Measurements from ENCODE around the gene MEF2A. TPM values are rescaled to one million over a fixed set of nuclear protein-coding genes. Genes with fewer than 3 reads are reported as not detected.

MEF2A gene
- total RNA-seq, 1 experiment from 2014 or later: 29.6 TPM

DNA sequence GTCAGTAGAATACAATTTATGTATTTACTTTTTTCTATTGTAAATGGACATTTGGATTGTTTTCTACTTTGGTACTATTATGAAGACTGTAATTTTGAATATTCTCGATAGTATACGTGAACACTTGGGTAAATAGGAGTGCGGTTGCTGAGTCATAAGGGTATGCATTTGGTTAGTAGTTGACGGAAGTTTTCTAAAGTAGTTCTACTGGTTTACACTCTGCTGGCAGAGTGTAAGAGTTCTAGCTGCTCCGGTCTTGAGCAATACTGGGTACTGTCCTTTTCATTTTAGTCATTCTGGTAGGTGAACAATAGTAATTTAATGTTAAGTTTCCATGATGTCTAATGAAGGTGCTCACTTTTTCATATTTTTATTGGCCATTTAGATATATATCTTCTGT is 70.0 kb downstream of the MEF2A start:
- Histone ChIP-seq H3K4me3 (replicated peaks in 1 of 2; ENCODE audit: low read depth in 1 of 2, low read length in 2 of 2) (no peak overlapping the region), H3K27ac (ENCODE audit: low read depth, low read length) (no peak overlapping the region), H3K9me3 (ENCODE audit: control insufficient read depth in 1 of 2, insufficient read depth in 1 of 2, low read depth in 1 of 2, low read length in 2 of 2) (peaks cover 6 to 7% of the 10 kb centered on the region in 2 experiments; a peak in 2 of 4 replicates), H3K4me1 (ENCODE audit: control insufficient read depth in 1 of 2, insufficient read depth in 2 of 2, low read length in 2 of 2) (no peaks in the 10 kb centered on the region), H3K4me2 (ENCODE audit: low read length) (no peak overlapping the region), H2AFZ (ENCODE audit: low read depth, low read length, poor library complexity, severe bottlenecking) (no peak overlapping the region), H3K9ac (ENCODE audit: low read length) (no peak overlapping the region), H3K27me3 (ENCODE audit: insufficient read depth, low read length) (no peaks in the 10 kb centered on the region), H3K9me2 (ENCODE audit: insufficient read depth) (no peaks in the 10 kb centered on the region), H4K20me1 (ENCODE audit: insufficient read depth) (peaks cover 4% of the 10 kb centered on the region; the same call in 1 of the 2 replicates), H3K36me3 (ENCODE audit: control insufficient read depth in 1 of 2, insufficient read depth in 2 of 2, low read length in 2 of 2) (peaks cover 2 to 5% of the 10 kb centered on the region in 2 experiments; a peak in 1 of 4 replicates), H3K79me2 (ENCODE audit: insufficient read depth, low read length) (peaks cover 32% of the 10 kb centered on the region)
- CTCF ChIA-PET: no interaction called here
- intact Hi-C loops (cut with micrococcal nuclease): no loop called here
- POLR2A ChIA-PET: no interaction called here
- TF ChIP-seq, protein P1, sequence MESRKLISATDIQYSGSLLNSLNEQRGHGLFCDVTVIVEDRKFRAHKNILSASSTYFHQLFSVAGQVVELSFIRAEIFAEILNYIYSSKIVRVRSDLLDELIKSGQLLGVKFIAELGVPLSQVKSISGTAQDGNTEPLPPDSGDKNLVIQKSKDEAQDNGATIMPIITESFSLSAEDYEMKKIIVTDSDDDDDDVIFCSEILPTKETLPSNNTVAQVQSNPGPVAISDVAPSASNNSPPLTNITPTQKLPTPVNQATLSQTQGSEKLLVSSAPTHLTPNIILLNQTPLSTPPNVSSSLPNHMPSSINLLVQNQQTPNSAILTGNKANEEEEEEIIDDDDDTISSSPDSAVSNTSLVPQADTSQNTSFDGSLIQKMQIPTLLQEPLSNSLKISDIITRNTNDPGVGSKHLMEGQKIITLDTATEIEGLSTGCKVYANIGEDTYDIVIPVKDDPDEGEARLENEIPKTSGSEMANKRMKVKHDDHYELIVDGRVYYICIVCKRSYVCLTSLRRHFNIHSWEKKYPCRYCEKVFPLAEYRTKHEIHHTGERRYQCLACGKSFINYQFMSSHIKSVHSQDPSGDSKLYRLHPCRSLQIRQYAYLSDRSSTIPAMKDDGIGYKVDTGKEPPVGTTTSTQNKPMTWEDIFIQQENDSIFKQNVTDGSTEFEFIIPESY (IDR thresholded peaks at IDR 0.05; ENCODE audit: extremely low read depth, insufficient replicate concordance, low read length): no peak
- TF ChIP-seq FOSL1 (IDR thresholded peaks at IDR 0.05; ENCODE audit: low read depth) (no peak), TCF7L2 (IDR thresholded peaks at IDR 0.05; ENCODE audit: borderline replicate concordance, extremely low read depth, insufficient read depth, insufficient read length) (no peak), ZNF274 (IDR thresholded peaks at IDR 0.05; ENCODE audit: low read depth, low read length) (no peak), EGR1 (IDR thresholded peaks at IDR 0.05; ENCODE audit: low read depth) (no peak), SP1 (IDR thresholded peaks at IDR 0.05; ENCODE audit: low read depth) (no peak), CEBPB (IDR thresholded peaks at IDR 0.05; ENCODE audit: low read depth) (no peak), EZH2phosphoT487 (IDR thresholded peaks at IDR 0.05; ENCODE audit: borderline replicate concordance) (no peak), YY1 (IDR thresholded peaks at IDR 0.05; ENCODE audit: extremely low read depth, insufficient replicate concordance, low read depth, low read length) (no peak), CBX3 (IDR thresholded peaks at IDR 0.05; ENCODE audit: low read depth) (no peak), SIN3A (IDR thresholded peaks at IDR 0.05; ENCODE audit: low read depth) (no peak), ZFX (IDR thresholded peaks at IDR 0.05) (no peak)
- TF ChIP-seq, protein P2, sequence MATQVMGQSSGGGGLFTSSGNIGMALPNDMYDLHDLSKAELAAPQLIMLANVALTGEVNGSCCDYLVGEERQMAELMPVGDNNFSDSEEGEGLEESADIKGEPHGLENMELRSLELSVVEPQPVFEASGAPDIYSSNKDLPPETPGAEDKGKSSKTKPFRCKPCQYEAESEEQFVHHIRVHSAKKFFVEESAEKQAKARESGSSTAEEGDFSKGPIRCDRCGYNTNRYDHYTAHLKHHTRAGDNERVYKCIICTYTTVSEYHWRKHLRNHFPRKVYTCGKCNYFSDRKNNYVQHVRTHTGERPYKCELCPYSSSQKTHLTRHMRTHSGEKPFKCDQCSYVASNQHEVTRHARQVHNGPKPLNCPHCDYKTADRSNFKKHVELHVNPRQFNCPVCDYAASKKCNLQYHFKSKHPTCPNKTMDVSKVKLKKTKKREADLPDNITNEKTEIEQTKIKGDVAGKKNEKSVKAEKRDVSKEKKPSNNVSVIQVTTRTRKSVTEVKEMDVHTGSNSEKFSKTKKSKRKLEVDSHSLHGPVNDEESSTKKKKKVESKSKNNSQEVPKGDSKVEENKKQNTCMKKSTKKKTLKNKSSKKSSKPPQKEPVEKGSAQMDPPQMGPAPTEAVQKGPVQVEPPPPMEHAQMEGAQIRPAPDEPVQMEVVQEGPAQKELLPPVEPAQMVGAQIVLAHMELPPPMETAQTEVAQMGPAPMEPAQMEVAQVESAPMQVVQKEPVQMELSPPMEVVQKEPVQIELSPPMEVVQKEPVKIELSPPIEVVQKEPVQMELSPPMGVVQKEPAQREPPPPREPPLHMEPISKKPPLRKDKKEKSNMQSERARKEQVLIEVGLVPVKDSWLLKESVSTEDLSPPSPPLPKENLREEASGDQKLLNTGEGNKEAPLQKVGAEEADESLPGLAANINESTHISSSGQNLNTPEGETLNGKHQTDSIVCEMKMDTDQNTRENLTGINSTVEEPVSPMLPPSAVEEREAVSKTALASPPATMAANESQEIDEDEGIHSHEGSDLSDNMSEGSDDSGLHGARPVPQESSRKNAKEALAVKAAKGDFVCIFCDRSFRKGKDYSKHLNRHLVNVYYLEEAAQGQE (IDR thresholded peaks at IDR 0.05; ENCODE audit: low read depth): no peak
- TF ChIP-seq, protein P3, sequence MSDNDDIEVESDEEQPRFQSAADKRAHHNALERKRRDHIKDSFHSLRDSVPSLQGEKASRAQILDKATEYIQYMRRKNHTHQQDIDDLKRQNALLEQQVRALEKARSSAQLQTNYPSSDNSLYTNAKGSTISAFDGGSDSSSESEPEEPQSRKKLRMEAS (IDR thresholded peaks at IDR 0.05): no peak
- no TSS peak for BruUV-seq (replicated peaks)
- RAD21 ChIA-PET (ENCODE audit: low non-redundant PET in 1 of 2, low total read pairs in 2 of 2, uncharacterized antibody in 2 of 2, unreplicated experiment in 2 of 2): no interaction called here
- DNase-seq (ENCODE audit: low read depth, low spot score) (no peak), ATAC-seq (no peak)
